Thoracic aorta (tissue), 2 donors: ENCODE results near the gene NSMCE4A. TPM values are rescaled to one million over a fixed set of nuclear protein-coding genes. Genes with fewer than 3 reads are reported as not detected.

Experiments
- ATAC-seq: fragments of 150-250 bp; one replicate; pipeline ENCODE4 v1.8.0; 2017; ENCODE audit warnings: low read depth; ENCODE audit not compliant: insufficient number of reproducible peaks, low FRiP score
- DNase-seq: peaks from one replicate; pipeline ENCODE4 v3.0.0-alpha.2; 2020; ENCODE audit warnings: low spot score
- H3K27ac ChIP-seq, 2 donors: fragments of 200-600 bp; sonication (generic); 1 replicate in 1 of 2; 2 replicates in 1 of 2; pipeline ENCODE4 v1.5.1; 2016; ENCODE audit warnings: mild to moderate bottlenecking in 2 of 2, moderate library complexity in 2 of 2
- H3K27me3 ChIP-seq: fragments of 200-600 bp; sonication (generic); replicated peaks from 2 replicates; pipeline ENCODE4 v1.6.0; 2016; ENCODE audit warnings: mild to moderate bottlenecking; ENCODE audit not compliant: insufficient read depth
- H3K36me3 ChIP-seq: fragments of 200-600 bp; sonication (generic); one replicate; pipeline ENCODE4 v1.5.1; 2016
- H3K4me1 ChIP-seq, 2 donors: fragments of 200-600 bp; sonication (generic); 1 replicate in 1 of 2; 2 replicates in 1 of 2; pipeline versions ENCODE4 v1.5.1 to v1.6.0; 2016; ENCODE audit warnings: low read depth in 2 of 2, mild to moderate bottlenecking in 1 of 2; ENCODE audit not compliant: control insufficient read depth in 1 of 2
- H3K4me3 ChIP-seq: fragments of 200-600 bp; sonication (generic); 2 replicates; pipeline ENCODE4 v1.5.1; 2016; ENCODE audit warnings: mild to moderate bottlenecking
- H3K9me3 ChIP-seq: fragments of 200-600 bp; sonication (generic); 2 replicates; pipeline ENCODE4 v1.5.1; 2016
- CTCF ChIP-seq: fragments of 200-600 bp; sonication (generic); IDR thresholded peaks from one replicate; pipeline ENCODE4 v1.5.1; 2019; ENCODE audit warnings: antibody characterized with exemption
- total RNA-seq, 2 donors: library from RNA; depleted of rRNA; stranded (reverse); fragments of >200 nt; gene quantifications; one replicate each; pipeline versions ENCODE4 v1.1.0 to v1.2.3, GENCODE V29; 2016

NSMCE4A gene
- total RNA-seq, 2 donors from 2014 or later: 64.0 to 81.1 TPM

DNA sequence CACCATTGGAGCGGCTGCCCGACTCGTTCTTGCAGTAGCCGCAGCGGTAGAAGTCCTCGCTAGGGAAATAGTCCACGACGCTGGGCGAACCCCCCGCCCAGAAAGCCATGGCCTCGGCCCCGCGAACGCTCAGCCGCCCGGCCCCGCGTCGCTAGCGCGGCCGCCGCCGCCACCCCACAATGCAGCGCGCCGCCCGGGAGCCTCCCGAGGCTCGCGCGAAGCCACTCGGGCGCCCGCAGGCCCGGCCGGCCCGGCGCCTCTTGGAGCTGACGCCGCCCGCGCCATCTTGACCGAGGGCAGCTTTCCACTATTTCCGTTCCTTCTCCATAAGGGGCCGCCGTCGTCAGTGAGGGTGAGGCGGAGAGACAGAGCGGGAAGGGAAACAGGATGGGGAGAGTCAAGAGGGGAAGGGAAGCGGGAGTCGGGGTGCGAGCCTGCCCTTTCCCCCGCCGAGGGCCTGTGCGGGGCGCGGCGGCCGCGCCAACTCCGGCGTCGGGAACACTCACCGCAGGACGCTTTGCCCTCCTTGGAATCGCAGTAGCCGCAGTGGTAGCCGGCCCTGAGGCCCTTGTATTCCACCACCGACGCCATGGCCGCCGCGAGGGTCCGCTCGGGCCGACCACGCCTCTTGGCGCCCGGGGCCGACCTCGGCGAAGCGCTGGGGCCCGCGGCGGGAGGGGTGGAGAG, 47.0 kb downstream of the NSMCE4A start, which contains the start of gene ATE1:
TSS of gene ATE1 (minus strand) at position 191 of the 687 bp plus-strand sequence. CDS start at position 109, 82 bp downstream.
- Histone ChIP-seq H3K27me3 (no peaks in the 10 kb centered on the region), H3K36me3 (no peaks in the 10 kb centered on the region), H3K4me1 (peaks cover 15 to 28% of the 10 kb centered on the region in 2 donors), H3K27ac (peak within 1 kb of the TSS; percentile 93 to 96), H3K4me3 (peak within 1 kb of the TSS; percentile 89), H3K9me3 (no peaks in the 10 kb centered on the region)
- DNase-seq: peak; percentile 73
- no peak for TF ChIP-seq CTCF
- ATAC-seq: peak; percentile 94

- Histone ChIP-seq H3K9me3 (no peaks in the 10 kb centered on the region), H3K4me1 (peaks cover 15 to 28% of the 10 kb centered on the region in 2 donors), H3K36me3 (no peaks in the 10 kb centered on the region), H3K27ac (peak overlapping the region; percentile 93 to 96), H3K4me3 (peak overlapping the region; percentile 89), H3K27me3 (no peaks in the 10 kb centered on the region)
- peak; percentile 49 for ATAC-seq
- TF ChIP-seq CTCF: no peak
- no peak for DNase-seq
Measured at GRCh38 chr10:121927318-121927840, 47.6 kb downstream of the NSMCE4A start.

DNA sequence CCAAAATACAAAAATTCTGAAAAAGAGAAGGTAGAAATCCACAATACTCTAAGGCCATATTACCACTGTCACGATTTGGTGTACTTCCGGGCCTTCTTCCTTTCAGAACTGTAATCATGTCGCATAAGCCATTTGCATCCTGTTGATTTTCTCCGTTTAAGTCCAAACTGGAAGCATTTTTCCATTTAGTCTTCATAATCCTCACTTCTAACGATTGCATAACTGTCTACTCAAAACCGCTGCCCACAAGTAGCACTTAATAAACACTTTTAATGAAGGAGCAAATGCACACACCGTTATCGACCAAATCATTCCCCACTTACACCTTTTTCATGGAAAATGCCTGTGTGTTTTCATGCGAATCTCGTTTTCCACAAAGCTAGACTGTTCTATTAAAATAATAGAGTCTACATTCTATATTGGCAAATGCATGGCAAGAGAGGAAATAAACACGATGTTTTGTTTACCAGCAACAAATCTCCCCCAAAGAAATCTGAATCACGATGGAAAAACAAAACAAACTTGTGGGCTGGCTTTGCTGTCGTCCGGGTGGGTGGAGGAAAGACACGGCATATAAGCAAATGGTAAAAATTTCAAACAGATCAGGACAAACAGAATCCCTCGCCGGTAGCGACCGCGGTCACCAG, 48.2 kb downstream of the NSMCE4A start:
- no peak for TF ChIP-seq CTCF
- Histone ChIP-seq H3K4me1 (peaks cover 15 to 28% of the 10 kb centered on the region in 2 donors), H3K9me3 (no peaks in the 10 kb centered on the region), H3K27me3 (no peaks in the 10 kb centered on the region), H3K4me3 (peak overlapping the region; percentile 89), H3K27ac (peak overlapping the region; percentile 93 to 96), H3K36me3 (no peaks in the 10 kb centered on the region)
- DNase-seq (no peak), ATAC-seq (no peak)

GRCh38 chr10:121926157-121926556, 48.9 kb downstream of the NSMCE4A start:
- TF ChIP-seq CTCF: no peak
- Histone ChIP-seq H3K27me3 (no peaks in the 10 kb centered on the region), H3K4me3 (peak overlapping the region; percentile 89), H3K36me3 (no peaks in the 10 kb centered on the region), H3K27ac (no peak overlapping the region), H3K4me1 (peaks cover 15 to 28% of the 10 kb centered on the region in 2 donors), H3K9me3 (no peaks in the 10 kb centered on the region)
- no peak for DNase-seq
- ATAC-seq: no peak

GRCh38 chr10:121921238-121921931, 53.6 kb downstream of the NSMCE4A start:
- Histone ChIP-seq H3K4me3 (no peak overlapping the region), H3K4me1 (peaks cover 4 to 5% of the 10 kb centered on the region in 2 donors), H3K27ac (no peak overlapping the region), H3K9me3 (no peaks in the 10 kb centered on the region), H3K36me3 (no peaks in the 10 kb centered on the region), H3K27me3 (no peaks in the 10 kb centered on the region)
- ATAC-seq (no peak), DNase-seq (no peak)
- TF ChIP-seq CTCF: no peak
